ENCODE results near the gene BCL10.

The BCL10 gene

GRCh38 chr1:85219853-85220610, 56.4 kb downstream of the BCL10 start:
- DNase-seq: no peak

GRCh38 chr1:85216697-85217096, 59.7 kb downstream of the BCL10 start:
- no peak for DNase-seq

All from NCI-H69 (cell line).